Activated CD4-positive, alpha-beta memory T cell treated with anti-CD3 and anti-CD28 coated beads for 36 hours (primary cell): ENCODE data around the gene PAQR3. TPM values are rescaled to one million over a fixed set of nuclear protein-coding genes. Genes with fewer than 3 reads are reported as not detected.

ENCODE experiments used
- CTCF ChIA-PET: fragments of 350-600 bp; sonication (Branson Sonifier 250); formaldehyde crosslinking; loops from one replicate; lab custom pipeline; 2021; ENCODE audit warnings: antibody characterized with exemption, inconsistent platforms; lab: Charles Lee
- POLR2A ChIA-PET: fragments of 350-600 bp; sonication (Branson Sonifier 250); formaldehyde crosslinking; loops from one replicate; lab custom pipeline; 2021; ENCODE audit warnings: antibody characterized with exemption; lab: Charles Lee
- DNase-seq: peaks from one replicate; pipeline ENCODE4 v3.0.0-alpha.2; 2020
- H3K27ac Mint-ChIP-seq: one replicate; pipeline ENCODE4 v1.8.0; 2021; ENCODE audit warnings: mixed read lengths
- H3K27me3 Mint-ChIP-seq: one replicate; pipeline ENCODE4 v1.8.0; 2021; ENCODE audit warnings: mixed read lengths
- H3K36me3 Mint-ChIP-seq: one replicate; pipeline ENCODE4 v1.8.0; 2021; ENCODE audit warnings: mixed read lengths
- H3K4me1 Mint-ChIP-seq: one replicate; pipeline ENCODE4 v1.8.0; 2021; ENCODE audit warnings: low read depth, mixed read lengths
- H3K4me3 Mint-ChIP-seq: one replicate; pipeline ENCODE4 v1.8.0; 2021; ENCODE audit warnings: mild to moderate bottlenecking, mixed read lengths
- H3K9me3 Mint-ChIP-seq: one replicate; pipeline ENCODE4 v1.8.0; 2021; ENCODE audit warnings: mixed read lengths
- intact Hi-C: fragments of 100-400 bp; cut with micrococcal nuclease; formaldehyde crosslinking; loops from one replicate; pipeline ENCODE4 v1.15.1; 2023
- total RNA-seq, 2 experiments: library from RNA; stranded (reverse); gene quantifications; one replicate each; pipeline ENCODE4 v1.2.3, GENCODE V29; 2021

Gene PAQR3, protein sequence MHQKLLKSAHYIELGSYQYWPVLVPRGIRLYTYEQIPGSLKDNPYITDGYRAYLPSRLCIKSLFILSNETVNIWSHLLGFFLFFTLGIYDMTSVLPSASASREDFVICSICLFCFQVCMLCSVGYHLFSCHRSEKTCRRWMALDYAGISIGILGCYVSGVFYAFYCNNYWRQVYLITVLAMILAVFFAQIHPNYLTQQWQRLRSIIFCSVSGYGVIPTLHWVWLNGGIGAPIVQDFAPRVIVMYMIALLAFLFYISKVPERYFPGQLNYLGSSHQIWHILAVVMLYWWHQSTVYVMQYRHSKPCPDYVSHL
- total RNA-seq: 10 to 100 TPM in 1 of 2 experiments, 1 to 10 TPM in 1; 6.9 to 10.2 TPM

DNA sequence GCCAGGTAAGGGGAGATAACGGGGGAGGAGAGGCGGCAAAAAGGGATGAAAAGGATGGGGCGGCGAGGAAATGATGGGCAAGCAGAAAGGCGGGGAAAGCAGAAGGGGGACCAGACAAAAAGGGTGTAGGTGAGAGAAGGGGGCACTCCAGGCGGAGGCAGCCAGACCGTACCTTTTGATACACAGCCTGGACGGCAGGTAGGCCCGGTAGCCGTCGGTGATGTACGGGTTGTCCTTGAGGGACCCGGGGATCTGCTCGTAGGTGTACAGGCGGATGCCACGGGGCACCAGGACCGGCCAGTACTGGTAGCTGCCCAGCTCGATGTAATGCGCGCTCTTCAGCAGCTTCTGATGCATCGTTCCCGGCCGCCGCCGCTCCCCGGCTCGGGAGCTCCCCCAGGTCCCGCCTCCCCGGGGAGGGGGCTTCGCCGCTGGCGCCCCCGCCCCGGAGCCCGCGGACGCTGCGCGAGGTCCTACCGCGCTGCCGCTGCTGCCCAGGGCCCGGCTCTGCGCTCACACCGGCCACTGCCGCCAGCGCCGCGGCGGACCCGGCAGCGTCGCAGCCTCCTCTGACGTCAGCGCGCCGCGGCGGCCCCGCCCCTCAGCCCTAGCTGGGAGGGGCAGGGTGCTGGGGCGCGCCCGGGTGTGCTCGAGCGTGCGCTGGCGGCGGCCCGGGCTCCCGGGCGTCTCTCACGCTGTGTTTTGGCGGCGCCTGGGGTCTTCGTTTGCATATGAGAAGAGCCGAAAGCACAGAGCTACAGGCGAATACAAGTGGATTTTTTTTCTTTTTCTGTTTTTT, at the start of gene PAQR3:
Gene PAQR3, minus strand, starts transcription at position 571 of the 799 bp plus-strand sequence. Its CDS starts 214 bp downstream, at position 357.
- peaks cover 36% of the 10 kb centered on the region for H3K4me1 Mint-ChIP-seq
- POLR2A ChIA-PET: interaction anchor here (0.7 to 1.7 kb wide), 2 partner anchors 285 to 1121 kb away, joined by 3 read pairs; no protein-coding TSS in a partner anchor
- H3K36me3 Mint-ChIP-seq: no peaks in the 10 kb centered on the region
- CTCF ChIA-PET: interaction anchor here (0.7 to 2.9 kb wide), 7 partner anchors 8 to 1263 kb away, joined by 3 to 11 read pairs (median 5); no protein-coding TSS in a partner anchor
- H3K4me3 Mint-ChIP-seq: peak within 1 kb of the TSS; percentile 95
- DNase-seq: peak; percentile 85
- no peak within 1 kb of the TSS for H3K27ac Mint-ChIP-seq
- intact Hi-C loops: loop anchor here (5.0 to 10.0 kb wide), 6 partner anchors 282 to 1352 kb away; partner anchors contain the start of gene ANTXR2
- peaks cover 12% of the 10 kb centered on the region for H3K27me3 Mint-ChIP-seq
- H3K9me3 Mint-ChIP-seq: no peaks in the 10 kb centered on the region

DNA sequence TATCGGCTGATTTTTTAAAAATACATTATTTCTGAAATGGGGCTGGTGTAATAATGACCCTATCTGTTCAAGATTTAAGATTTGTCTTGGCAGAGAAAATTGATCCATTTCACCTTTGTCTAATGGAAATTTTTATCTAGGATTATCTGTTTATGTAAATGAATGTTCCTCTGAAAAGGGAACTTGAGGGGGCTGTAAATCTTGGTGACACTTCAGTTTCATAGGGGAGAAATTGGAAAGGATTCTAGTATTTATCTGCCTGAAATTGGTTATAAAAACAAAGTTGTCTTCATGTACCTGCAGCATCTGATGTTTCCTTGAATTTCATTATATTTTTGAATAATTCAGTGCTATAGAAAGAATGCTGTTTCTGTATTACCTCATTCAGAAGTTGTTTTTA, 48.4 kb upstream of the PAQR3 start:
- no peak overlapping the region for H3K4me3 Mint-ChIP-seq
- intact Hi-C loops: no loop called here
- DNase-seq: no peak
- POLR2A ChIA-PET: no interaction called here
- H3K27ac Mint-ChIP-seq: no peak overlapping the region
- H3K36me3 Mint-ChIP-seq: no peaks in the 10 kb centered on the region
- no peaks in the 10 kb centered on the region for H3K9me3 Mint-ChIP-seq
- H3K27me3 Mint-ChIP-seq: peaks cover 7% of the 10 kb centered on the region
- no peaks in the 10 kb centered on the region for H3K4me1 Mint-ChIP-seq
- CTCF ChIA-PET: no interaction called here

DNA sequence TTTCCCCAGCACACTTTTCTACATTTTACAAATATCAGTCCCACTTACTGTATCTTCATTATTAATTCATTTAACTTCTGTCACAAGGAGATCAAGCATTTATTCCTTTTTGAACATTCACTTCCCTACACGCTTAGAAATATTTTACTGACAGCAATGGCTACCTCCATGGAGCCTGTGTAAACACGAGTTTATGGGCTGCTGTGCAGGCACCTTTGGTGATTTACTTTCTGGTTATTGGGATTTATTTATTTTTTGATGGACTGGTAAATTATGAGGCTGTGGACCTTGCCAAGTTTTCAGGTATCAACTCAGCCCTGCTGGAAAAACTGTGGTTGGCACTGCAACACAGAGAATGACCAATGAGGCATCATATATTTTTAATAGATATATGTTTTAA, 45.4 kb upstream of the PAQR3 start:
- H3K27ac Mint-ChIP-seq: no peak overlapping the region

DNA sequence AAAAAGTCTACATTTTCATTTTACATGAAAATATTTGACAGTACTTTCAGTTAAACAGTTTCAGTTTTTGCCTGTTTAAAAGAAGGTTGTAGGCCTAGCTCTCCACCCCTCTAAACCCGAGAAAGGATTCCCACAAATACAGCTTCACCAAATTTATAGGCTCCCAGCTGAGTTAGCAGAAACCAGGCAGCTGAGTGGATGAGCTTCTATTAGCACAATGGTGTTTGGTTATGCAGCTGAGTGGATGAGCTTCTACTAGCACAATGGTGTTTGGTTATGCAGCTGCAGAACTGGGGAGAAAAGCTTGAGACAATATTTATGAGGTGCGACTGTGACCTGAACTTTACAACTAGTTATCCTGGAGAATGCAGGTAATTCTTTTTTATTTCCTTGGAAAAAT, 36.6 kb upstream of the PAQR3 start:
- Mint-ChIP-seq H3K9me3 (no peaks in the 10 kb centered on the region), H3K27me3 (peaks cover 4% of the 10 kb centered on the region), H3K4me3 (no peak overlapping the region), H3K27ac (no peak overlapping the region), H3K4me1 (no peaks in the 10 kb centered on the region), H3K36me3 (no peaks in the 10 kb centered on the region)
- no peak for DNase-seq
- ChIA-PET CTCF (interaction anchor here (1.0 kb wide), 1 partner anchor 15 kb away, joined by 3 read pairs; no protein-coding TSS in a partner anchor), POLR2A (no interaction called here)
- intact Hi-C loops: no loop called here

More for the DNA sequence above, 45.4 kb upstream of the PAQR3 start:
- ChIA-PET POLR2A (no interaction called here), CTCF (no interaction called here)
- no peaks in the 10 kb centered on the region for H3K36me3 Mint-ChIP-seq
- intact Hi-C loops: no loop called here
- no peak overlapping the region for H3K4me3 Mint-ChIP-seq
- H3K4me1 Mint-ChIP-seq: no peaks in the 10 kb centered on the region
- H3K9me3 Mint-ChIP-seq: no peaks in the 10 kb centered on the region
- peaks cover 12% of the 10 kb centered on the region for H3K27me3 Mint-ChIP-seq
- no peak for DNase-seq

DNA sequence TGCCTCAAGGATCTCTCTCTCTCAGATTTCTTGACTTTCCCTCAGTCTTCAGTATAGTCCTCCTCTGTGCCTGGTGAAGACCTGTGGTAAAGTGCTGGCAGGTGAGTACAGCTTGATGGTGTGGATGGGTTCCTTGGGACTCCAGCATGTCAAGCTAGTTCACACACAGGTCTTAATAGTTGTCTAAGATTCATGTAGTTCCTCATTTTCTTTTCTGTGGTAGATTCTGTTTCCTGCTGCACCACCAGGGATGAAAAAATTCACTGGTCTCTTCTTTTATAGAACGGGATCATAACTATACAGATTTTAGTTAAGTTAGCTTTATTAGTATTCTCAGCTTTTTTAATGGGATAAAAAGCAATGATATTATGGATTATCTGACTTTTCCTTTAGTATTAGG, 32.5 kb upstream of the PAQR3 start:
- H3K4me3 Mint-ChIP-seq: no peak overlapping the region
- POLR2A ChIA-PET: no interaction called here
- no peaks in the 10 kb centered on the region for H3K36me3 Mint-ChIP-seq
- peaks cover 2% of the 10 kb centered on the region for H3K27me3 Mint-ChIP-seq
- no peak overlapping the region for H3K27ac Mint-ChIP-seq
- no peaks in the 10 kb centered on the region for H3K4me1 Mint-ChIP-seq
- intact Hi-C loops: no loop called here
- CTCF ChIA-PET: interaction anchor here (1.5 kb wide), 1 partner anchor 14 kb away, joined by 3 read pairs; no protein-coding TSS in a partner anchor
- no peaks in the 10 kb centered on the region for H3K9me3 Mint-ChIP-seq
- no peak for DNase-seq

DNA sequence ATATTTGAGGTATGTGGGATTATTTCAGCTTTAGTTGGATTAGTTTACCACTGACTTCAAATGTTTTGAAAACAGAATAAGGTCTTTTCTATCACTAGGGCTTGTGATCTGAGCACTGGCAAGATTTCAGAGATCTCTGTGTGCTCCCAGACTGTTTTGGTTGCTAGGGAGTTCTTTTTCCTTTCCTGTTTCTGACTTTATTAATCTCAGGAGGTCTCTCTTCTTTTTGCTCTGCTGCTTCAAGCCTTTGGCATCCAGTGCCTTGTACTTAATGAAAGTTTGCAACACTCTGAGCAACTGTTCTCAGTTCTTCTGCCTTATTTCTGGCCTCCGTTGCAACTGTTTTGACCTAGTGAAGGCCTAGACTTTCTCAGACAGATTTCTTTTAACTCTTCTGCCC, 32.1 kb upstream of the PAQR3 start:
- Mint-ChIP-seq H3K4me3 (no peak overlapping the region), H3K36me3 (no peaks in the 10 kb centered on the region)

DNA sequence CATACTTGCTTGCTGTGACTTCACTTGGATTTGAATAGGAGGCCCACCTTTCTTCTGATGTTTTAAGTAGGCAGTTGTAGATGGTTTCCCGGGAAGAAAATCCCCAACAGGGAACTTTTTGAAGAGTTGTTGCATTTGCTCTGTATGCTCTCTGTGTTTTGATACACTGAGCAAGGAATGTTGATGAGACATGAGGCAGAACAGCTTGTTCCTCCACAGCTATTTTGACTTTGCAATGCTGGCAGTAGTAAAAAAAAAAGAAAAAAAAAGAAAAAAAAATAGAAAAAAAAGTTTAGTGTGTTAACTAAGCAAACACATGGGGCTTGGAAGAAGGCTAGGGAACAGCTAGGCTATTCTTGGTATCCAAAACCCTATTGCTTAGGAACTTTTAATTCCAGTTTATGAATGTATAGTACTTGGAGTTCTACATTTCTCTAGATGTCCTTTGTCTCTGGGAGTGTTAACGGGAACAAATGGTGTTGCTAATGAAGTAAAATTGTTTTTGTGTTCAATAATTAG, 23.4 kb upstream of the PAQR3 start:
- ChIA-PET POLR2A (no interaction called here), CTCF (interaction anchor here (1.4 kb wide), 1 partner anchor 12 kb away, joined by 3 read pairs; no protein-coding TSS in a partner anchor)
- no peak for DNase-seq
- Mint-ChIP-seq H3K36me3 (no peaks in the 10 kb centered on the region), H3K4me3 (no peak overlapping the region), H3K4me1 (no peaks in the 10 kb centered on the region), H3K27me3 (peaks cover 6% of the 10 kb centered on the region), H3K9me3 (no peaks in the 10 kb centered on the region), H3K27ac (no peak overlapping the region)
- intact Hi-C loops: no loop called here

More for the DNA sequence above, 32.1 kb upstream of the PAQR3 start:
- no peak for DNase-seq
- H3K27me3 Mint-ChIP-seq: peaks cover 2% of the 10 kb centered on the region
- no peaks in the 10 kb centered on the region for H3K9me3 Mint-ChIP-seq
- POLR2A ChIA-PET: no interaction called here
- intact Hi-C loops: no loop called here
- CTCF ChIA-PET: interaction anchor here (1.5 kb wide), 1 partner anchor 13 kb away, joined by 3 read pairs; no protein-coding TSS in a partner anchor
- no peak overlapping the region for H3K27ac Mint-ChIP-seq
- H3K4me1 Mint-ChIP-seq: no peaks in the 10 kb centered on the region

DNA sequence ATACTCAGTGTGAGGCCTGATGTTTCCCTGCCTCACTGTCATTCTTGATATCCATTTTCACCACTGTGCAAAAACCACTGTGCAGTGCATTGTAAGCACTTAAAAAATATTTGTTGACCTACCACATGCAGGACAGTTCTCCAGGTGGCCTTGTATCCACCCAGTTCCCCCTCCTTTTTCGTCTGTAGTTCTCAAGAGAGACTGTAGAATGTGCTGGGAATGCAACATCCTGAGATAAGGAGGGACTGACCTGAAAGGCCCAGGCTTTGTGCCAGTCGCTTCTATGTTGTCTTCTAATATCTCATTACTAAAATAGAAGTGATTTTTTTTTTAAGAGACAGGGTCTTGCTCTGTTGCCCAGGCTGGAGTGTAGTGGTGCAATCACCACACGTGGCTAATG, 21.7 kb upstream of the PAQR3 start:
- H3K4me1 Mint-ChIP-seq: no peaks in the 10 kb centered on the region
- intact Hi-C loops: no loop called here
- H3K9me3 Mint-ChIP-seq: no peaks in the 10 kb centered on the region
- POLR2A ChIA-PET: no interaction called here
- H3K27ac Mint-ChIP-seq: no peak overlapping the region
- no peaks in the 10 kb centered on the region for H3K36me3 Mint-ChIP-seq
- DNase-seq: no peak
- peaks cover 8% of the 10 kb centered on the region for H3K27me3 Mint-ChIP-seq
- CTCF ChIA-PET: no interaction called here
- no peak overlapping the region for H3K4me3 Mint-ChIP-seq

DNA sequence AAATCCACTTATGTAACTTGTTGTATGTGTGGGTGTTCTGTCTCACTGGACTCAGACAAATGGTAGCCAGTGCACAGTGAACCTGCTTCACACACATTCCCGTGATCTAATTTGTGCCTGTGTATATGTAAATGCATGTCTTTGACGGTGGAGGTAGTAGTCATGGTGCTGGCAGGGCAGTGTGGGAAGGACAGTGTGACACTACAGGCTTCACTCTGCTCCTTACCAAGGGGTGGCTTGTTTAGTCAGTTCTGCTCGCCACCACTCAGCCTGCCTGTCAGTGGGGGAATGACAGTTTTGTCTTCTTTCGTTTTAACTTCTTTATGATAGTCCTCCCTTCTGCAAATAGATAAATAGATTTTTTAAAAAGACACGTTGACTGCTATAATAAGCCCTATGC, 17.7 kb upstream of the PAQR3 start:
- Mint-ChIP-seq H3K4me3 (no peak overlapping the region), H3K27ac (no peak overlapping the region), H3K27me3 (peaks cover 10% of the 10 kb centered on the region), H3K4me1 (no peaks in the 10 kb centered on the region), H3K9me3 (no peaks in the 10 kb centered on the region), H3K36me3 (no peaks in the 10 kb centered on the region)
- intact Hi-C loops: no loop called here
- ChIA-PET POLR2A (no interaction called here), CTCF (no interaction called here)
- DNase-seq: no peak

DNA sequence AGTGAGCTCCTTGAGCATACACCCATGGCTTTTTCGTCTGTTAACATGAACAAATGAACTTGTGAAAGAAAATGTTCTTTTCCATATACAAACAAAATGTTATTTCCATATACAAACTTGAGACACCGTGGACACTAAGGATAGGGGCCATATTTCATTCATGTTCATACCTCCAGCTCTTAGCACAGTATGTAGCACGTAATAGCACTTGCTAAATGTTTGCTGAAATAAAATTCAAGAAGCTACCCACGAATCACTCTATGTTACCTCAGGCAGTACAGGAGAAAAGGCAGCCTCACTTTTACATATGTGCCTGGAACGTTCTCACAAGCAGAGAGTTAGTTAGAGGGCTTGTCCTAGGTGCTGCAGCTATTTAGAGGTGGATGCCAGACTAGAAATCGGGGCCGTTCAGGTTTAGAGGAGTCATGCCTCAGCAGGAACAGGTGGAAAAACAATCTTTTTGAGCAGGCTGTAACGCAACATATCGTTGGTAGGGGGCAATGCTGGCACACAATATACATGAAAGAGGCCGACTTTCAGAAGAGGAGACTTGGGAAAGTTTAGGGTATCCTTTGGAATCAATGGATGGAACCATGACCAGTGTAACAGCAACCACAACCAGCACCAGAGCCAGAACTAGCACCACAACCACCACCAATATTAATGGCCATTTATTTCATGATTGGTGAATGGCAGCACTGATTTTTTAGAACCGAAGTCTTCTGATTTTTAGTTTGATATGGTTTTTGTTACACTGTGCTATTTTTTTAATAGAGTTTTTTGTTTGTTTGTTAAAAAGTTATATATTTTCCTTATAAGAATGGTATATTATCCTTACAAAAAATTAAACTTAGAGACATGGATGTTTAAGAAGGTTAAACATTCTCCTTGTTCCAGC, 14.8 kb upstream of the PAQR3 start:
- Mint-ChIP-seq H3K27me3 (peaks cover 13% of the 10 kb centered on the region), H3K27ac (no peak overlapping the region), H3K4me3 (no peak overlapping the region), H3K36me3 (no peaks in the 10 kb centered on the region), H3K9me3 (no peaks in the 10 kb centered on the region), H3K4me1 (no peaks in the 10 kb centered on the region)
- POLR2A ChIA-PET: no interaction called here
- DNase-seq: no peak
- intact Hi-C loops: no loop called here
- CTCF ChIA-PET: interaction anchor here (0.7 to 2.7 kb wide), 8 partner anchors 10 to 1266 kb away, joined by 3 to 14 read pairs (median 5); partner anchors contain the start of gene PAQR3

DNA sequence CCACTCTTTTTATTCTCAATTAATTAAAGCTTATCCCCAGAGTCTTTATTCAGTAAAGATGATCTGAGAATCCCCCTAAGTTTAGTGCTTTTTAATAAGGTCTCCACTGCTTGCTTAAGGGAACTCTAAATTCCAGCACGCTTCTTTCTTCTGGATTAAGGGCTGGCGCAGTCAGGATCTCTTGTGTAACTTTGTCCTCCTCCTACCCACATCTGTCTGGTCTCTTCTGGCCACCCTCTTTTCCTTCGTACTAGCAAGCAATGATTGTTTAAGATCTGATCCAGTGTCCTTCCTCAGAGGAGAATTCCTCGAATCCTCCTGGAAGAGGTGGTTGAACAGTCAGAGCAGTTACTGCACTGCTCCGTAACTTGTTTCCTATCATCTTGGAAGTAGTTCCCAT, 14.0 kb upstream of the PAQR3 start:
- no peak overlapping the region for H3K27ac Mint-ChIP-seq
- no peaks in the 10 kb centered on the region for H3K9me3 Mint-ChIP-seq
- peaks cover 12% of the 10 kb centered on the region for H3K27me3 Mint-ChIP-seq
- H3K36me3 Mint-ChIP-seq: no peaks in the 10 kb centered on the region
- H3K4me1 Mint-ChIP-seq: no peaks in the 10 kb centered on the region
- POLR2A ChIA-PET: no interaction called here
- no peak overlapping the region for H3K4me3 Mint-ChIP-seq
- intact Hi-C loops: no loop called here
- CTCF ChIA-PET: interaction anchor here (0.7 to 2.7 kb wide), 14 partner anchors 9 to 1410 kb away, joined by 3 to 14 read pairs (median 4); partner anchors contain the start of gene PAQR3
- no peak for DNase-seq
